NCI-H345 treated with DMSO at 0.1 percent for 48 hours (cell line): ENCODE measurements around the gene PSMD13.
"Not testable (repeated sequence)": the region's sequence is repeated elsewhere in the genome, so short reads cannot be mapped to it uniquely, and the experiment has no call there.

Experiments used
- DNase-seq: peaks from one replicate; lab custom pipeline; 2025; ENCODE audit not compliant: unreplicated experiment; lab: John Stamatoyannopoulos, UW

Gene PSMD13

GRCh38 chr11:216081-216974, 20.4 kb upstream of the PSMD13 start:
- DNase-seq: no peak

DNA sequence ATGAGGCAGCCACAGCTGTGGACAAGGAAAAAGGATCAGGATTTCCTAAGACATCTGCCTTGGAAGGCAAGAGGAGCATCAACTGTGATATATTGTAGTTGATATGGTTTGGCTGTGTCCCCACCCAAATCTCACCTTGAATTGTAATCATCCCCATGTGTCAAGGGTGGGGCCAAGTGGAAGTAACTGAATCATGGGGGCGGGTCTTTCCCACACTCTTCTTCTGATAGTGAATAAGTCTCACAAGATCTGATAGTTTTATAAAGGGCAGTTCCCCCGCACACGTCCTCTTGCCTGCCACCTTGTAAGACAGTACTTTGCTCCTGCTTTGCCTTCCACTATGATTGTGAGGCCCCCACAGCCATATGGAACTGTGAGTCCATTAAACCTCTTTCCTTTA, 19.1 kb upstream of the PSMD13 start:
- no peak for DNase-seq

DNA sequence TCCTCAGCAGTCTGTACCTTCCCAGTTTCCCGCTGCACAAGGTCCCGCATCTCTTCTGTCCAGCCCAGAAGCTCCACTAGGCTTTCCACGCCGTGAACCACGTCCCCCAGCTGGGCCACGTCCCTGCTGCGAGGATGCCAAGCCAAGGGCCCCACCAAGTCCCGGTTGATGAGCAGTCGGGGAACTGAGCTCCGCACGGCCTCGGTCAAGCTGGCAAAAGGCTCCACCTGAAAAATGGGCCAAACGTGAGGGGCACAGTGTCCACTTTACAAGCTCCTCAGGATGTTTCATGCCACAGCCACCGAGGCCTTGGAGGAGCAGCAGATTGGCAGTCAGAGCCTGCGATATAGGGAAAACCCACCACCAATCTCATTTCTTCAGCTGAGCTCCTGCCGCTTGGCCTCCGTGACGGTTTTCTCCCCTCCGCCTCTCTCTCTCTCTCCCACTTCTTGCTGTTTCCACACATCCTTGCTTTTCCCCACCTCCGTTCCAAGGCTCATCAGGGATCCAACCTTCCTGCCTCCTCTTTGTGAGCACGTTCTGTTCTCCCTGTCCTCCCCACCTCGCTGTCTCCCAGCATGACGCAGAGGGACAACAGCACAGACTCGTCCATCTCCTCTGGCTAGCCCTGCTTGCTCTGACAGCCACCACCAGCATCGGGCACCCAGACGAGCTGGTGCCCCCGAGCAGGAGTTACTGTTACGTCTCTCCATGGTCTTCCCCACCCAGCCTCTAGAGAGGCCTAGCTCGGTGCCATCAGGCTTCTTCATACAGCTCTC, 17.8 kb upstream of the PSMD13 start:
- no peak for DNase-seq

GRCh38 chr11:220641-221215, 16.0 kb upstream of the PSMD13 start:
- DNase-seq: not testable (repeated sequence)

DNA sequence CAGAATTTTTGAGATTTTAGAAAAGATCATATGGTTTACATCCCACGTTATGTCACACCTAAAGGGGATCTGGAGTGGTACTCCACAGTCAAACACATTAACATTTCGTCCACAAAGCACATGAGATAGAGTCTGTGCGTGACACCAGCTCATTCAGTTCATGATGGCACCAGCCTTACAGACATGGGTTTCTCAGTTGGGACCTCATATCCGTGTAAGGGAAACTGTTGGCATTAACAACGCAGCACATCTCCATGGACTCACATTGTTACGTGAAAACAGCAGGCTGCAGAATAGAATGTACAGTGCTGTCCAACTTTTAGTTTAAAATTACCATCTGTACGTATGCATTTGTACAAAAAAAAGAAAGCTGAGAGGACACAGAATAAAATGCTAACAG, 15.2 kb upstream of the PSMD13 start:
- no peak for DNase-seq

GRCh38 chr11:221998-222789, 14.6 kb upstream of the PSMD13 start:
- no peak for DNase-seq

DNA sequence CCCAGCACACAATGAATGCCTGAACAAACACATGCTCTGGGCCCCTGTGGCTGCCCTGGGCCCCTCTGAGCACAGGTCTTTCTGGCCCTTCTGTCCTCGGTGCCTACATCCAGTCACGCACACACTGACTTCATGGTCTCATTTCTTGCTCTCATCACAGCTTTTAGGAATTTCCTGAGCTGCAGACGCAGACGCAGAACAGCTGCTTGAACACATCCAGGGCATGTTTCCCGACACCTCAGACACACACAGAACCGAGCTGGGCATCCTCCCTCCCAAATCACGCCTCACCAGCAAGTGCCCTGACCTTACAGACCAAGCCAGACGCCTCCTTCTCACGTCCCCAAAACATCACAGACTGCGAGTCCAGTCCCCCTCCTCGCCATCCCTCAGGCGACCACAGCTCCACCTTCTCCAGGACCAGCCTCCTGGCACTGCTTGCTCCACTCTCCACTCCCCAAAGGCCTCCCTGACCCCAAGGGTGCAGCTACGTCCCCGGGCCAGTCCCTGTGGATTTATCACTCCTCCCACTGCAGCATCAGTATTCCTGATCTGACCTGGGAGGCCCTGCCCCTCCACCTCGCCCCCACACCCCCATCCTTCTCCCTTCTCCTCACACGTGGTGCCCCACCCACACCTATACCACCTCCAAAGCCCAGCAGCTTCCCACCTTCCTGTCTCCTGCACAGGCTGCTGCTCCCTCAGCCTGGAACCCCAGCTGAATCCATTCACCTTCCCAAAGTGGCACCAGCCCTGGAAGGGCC, 13.6 kb upstream of the PSMD13 start:
- DNase-seq: no peak

- DNase-seq: no peak
These were observed 12.9 kb upstream of the PSMD13 start for GRCh38 chr11:223884-224283.

DNA sequence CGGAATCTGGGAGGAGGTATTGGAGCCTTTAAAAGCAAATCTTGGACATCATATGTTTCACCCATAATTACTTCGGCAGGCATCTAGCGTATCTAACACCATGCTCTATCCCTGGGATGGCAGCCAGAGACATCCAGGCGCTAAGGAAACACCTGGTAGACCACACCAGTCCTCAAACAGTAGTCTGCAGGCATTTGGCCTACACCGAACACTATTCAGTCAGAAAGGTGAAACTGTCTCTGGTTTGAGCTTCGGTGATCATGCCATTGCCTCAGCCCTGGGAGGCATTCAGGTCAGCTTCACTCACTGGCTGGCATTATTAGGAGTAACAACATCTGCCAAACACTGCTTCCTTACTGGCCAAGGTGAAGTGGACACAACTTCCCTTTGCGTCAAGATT, 12.4 kb upstream of the PSMD13 start:
- DNase-seq: no peak

- DNase-seq: no peak
These were observed 10.9 kb upstream of the PSMD13 start for GRCh38 chr11:225734-226453.

- DNase-seq: no peak
These were observed 8.9 kb upstream of the PSMD13 start for GRCh38 chr11:227824-228379.

DNA sequence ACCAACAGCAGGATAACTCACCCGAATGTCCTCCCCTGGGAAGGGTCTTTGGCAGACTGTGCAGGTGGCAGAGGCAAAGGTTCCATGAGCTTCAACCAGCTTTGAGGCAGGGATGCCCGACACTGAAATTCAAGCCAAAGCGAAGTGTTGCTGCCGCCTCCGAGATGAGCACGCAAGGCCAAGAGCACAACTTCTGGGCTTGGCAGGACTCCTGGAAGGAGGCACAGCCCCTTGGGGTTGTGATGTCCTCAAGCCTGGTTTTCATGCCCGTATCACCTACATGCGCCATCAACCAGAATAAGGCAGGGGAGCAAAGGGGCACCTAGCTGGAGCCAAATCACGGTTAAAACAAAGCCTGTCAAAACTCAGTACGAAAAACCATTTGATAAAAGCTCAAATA, 6.3 kb upstream of the PSMD13 start:
- no peak for DNase-seq

DNA sequence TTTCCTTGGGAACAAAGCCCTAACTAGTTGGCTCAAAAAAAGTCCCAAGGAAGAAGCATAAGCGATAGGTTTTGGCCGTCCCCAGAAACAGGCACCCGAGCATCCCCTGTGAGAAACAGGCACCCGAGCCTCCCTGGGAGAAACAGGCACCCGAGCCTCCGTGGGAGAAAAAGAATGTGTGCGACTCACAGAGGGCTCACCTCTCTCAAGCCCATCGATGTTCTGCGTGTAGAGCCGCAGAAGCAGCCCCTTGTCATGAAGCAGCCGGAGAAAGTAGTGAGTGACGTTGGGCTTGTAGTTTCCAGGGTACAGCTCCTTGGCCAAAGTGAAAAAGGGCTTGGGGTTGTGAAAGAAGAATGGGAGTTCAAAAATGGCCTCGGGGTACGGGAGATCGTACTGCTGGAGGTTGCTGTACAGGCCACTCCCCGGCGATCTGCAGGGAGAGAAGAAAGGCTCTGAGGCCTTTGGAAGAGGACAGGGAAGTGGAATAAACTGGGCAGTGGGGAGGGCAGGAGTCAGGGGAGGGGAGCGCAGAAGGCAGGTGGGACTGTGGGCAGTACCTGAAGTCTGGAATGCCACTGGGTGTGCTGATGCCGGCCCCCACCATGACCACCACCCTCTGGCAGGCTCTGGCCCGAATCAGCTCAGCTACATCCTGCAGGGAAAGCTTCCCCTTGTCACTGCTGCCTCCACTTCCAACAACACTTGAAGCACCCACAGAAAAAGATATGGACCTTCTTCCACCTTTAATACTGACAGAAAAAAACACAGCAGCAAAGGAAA, 3.8 kb upstream of the PSMD13 start:
- no peak for DNase-seq

DNA sequence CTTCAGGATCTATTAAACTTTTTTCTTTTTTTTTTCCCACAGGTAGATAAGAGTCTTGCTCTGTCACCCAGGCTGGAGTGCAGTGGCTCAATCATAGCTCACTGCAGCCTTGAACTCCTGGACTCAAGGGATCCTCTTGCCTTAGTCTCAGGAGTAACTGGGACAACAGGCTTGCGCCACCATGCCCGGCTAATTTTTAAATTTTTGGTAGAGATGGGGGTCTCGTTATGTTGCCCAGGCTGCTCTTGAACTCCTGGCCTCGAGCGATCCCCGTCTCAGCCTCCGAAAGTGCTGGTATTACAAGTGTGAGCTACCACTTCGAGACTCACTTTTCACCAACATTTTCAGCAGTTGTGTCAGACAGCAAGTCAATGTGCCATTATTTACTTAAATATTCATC, 1.6 kb upstream of the PSMD13 start:
- no peak for DNase-seq

- no peak for DNase-seq
These were observed 1.2 kb upstream of the PSMD13 start for GRCh38 chr11:235609-235996.

DNA sequence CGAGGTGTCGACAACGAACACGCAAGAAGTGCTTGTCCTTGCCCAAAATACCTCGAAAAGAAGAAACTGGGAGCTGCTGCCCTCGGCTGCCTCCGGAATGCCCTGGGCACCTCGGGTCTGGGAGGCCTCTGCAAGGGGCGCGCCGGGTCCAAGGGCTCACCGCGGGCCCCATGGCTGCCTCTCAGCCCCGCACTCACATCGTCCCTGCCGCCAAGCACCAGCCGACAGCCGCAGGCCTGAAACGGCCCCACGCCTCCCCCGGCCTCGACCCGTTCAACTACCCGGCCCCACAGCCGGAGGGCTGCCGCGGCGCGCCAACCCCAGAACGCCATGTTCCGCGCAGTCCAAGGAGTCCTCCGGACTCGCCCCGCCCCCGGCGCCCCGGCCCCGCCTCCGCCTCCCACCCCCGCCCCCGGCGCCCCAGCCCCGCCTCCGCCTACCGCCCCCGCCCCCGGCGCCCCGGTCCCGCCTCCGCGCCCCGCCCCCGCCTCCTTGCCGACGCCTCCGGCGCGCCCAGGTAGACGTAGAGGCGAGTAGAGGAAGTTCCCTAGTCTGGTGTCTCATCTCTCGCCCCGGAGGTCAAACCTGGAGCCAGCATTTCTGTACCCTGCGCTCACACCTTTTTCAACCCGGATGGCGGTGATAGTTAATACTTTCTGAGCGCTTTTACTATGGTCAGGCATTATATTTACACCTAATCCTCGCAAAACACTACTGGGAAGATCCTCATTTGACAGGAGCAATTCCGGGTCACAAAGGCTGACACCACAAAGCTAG, 591 bp upstream of the PSMD13 start, which contains the start of gene SIRT3:
TSS of gene SIRT3 (minus strand) at position 346 of the 777 bp plus-strand sequence. CDS start at position 332, 14 bp downstream.
- peak; percentile 71 for DNase-seq

DNA sequence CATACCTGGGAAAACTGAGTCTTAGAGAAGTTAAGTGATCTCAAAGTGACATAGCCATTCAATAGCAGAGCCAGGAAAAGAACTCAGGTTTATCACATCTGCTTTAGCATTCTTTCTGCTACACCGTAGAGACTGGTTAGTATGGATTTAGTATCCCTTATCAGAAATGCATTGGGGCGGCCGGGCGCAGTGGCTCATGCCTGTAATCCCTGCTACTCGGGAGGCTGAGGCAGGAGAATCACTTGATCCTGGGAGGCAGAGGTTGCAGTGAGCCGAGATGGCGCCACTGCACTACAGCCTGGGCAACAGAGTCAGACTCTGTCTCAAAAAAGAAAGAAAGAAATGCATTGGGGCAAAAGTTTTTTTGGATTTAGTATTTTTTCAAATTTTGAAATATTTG, 1.6 kb downstream of the PSMD13 start:
- DNase-seq: not testable (repeated sequence)

DNA sequence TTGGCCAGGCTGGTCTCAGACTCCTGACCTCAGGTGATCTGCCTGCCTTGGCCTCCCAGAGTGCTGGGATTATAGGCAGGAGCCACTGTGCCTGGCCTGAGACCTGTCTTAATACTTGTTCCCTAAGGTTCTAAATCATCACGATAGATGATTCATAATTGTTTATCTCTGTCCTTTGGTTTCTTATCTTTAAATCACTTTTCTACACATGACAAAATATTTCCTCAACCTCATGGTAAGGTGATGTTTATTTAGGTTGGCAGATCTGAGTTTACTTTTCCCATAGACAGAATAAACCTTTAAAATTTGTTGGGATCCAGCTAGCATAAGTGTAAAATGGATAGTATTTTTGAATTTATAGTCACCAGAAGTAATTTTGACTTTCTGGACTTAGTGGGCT, 3.5 kb downstream of the PSMD13 start:
- DNase-seq: no peak
